SIG-M5 treated with dmso at 0.1 percent for 504 hours (cell line): Measurements from ENCODE around the gene CCDC116.

Experiments
- DNase-seq: peaks from one replicate; lab custom pipeline; 2025; ENCODE audit not compliant: unreplicated experiment; lab: John Stamatoyannopoulos, UW

CCDC116 gene

GRCh38 chr22:21680830-21681565 is 48.4 kb downstream of the CCDC116 start:
- DNase-seq: no peak

GRCh38 chr22:21681566-21682370 is 49.2 kb downstream of the CCDC116 start:
- DNase-seq: no peak

- DNase-seq: no peak
Observed at GRCh38 chr22:21682385-21683175, 50.0 kb downstream of the CCDC116 start.

GRCh38 chr22:21683401-21683811 is 50.8 kb downstream of the CCDC116 start:
- no peak for DNase-seq

- DNase-seq: no peak
Observed at GRCh38 chr22:21684492-21685163, 52.1 kb downstream of the CCDC116 start.

GRCh38 chr22:21685164-21685513 is 52.6 kb downstream of the CCDC116 start:
- no peak for DNase-seq

GRCh38 chr22:21686193-21686608 is 53.6 kb downstream of the CCDC116 start:
- no peak for DNase-seq
